HG02884 (cell line): ENCODE data around the gene ARIH1.

Source experiments
- ATAC-seq: cut with Tn5 transposase; IDR thresholded peaks from one replicate; pipeline ENCODE4 v1.9.1; 2021; ENCODE audit warnings: mild to moderate bottlenecking, moderate library complexity; ENCODE audit not compliant: unreplicated experiment

The ARIH1 gene

GRCh38 chr15:72534523-72534922, 60.4 kb downstream of the ARIH1 start:
- no peak for ATAC-seq

DNA sequence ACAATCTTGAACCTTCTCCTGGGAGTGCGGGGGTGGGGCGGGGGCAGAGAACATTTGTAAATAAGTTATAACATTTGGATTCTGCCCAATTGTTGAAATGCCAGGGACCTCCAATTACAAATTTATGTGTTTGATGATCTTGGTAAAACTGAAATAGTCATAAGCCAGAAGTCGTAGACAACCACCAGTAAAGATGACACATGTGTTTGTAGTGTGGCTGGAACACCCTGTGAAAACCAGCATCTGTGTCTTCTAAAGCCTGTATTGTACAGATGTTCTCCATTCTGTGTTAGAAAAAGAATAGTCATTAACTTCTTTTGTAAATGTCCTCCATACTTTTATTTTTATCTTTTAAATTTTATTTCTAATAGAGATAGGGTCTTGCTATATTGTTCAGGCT, 61.8 kb downstream of the ARIH1 start:
- ATAC-seq: no peak

DNA sequence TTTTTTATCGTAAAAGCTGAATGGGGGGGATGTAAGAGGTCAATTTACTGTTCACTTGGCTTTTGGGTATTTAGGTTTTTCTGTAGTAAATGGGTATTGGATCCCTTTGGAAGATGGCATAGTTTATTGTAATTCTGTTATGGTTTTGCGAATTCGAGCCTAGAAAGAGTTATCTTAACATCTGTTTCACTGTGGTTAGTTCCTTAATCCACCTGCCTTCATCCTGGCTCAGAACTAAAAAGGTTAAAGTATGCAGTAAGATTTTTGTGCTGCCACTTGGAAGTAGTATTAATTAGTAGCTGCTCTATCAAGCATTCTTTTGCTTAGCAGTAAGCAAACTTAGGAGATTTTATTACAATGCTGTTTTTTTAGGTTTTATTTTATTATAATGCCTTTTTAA, 62.4 kb downstream of the ARIH1 start:
- ATAC-seq: no peak

DNA sequence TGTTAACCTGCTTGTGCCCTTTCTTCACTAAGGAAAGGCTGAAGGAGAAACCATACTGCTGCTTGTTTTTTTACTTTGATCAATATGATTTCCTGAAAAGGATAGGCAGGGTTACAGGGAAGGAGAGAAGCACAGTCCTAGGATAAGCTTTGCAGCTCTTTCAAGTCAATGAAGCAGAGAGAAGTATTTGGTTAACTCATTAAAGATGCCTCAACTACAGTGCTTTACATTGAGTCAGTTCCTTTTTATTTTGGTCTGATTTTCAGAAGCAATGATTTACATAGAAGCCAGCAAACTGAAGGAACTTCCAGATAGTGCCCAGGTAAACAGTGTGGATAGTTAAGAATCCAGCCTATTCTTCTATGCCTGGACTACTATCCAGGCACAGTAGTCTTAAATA, 64.8 kb downstream of the ARIH1 start:
- no peak for ATAC-seq

DNA sequence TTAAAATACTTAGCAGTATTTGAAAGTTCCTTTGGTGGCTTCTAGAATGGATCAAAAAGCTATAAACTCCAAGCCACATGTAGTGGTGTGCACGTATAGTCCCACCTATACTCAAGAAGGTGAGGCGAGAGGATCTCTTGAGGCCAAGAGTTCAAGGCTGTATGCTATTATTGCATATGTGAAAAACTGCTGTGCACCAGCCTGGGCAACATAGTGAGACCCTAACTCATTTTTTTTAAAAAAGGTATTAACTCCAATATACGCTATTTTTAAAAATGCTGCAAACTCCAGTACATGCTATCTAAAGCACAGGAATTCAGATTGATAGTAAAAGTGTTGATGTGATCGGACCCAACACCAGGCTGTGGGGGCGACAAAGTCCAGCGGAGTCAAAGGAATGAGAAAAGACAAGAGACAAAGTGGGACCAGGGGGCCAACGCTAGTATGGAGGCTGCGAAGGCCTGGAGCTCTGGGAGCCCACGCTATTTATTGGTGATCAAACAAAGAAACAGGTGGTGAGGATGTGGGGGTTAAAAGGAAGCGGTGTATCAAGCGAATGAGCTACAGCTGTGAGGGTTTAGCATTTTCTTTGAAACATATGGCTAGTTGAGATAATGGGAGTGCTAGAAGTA, 66.6 kb downstream of the ARIH1 start:
- ATAC-seq: no peak

GRCh38 chr15:72541674-72542073, 67.5 kb downstream of the ARIH1 start:
- no peak for ATAC-seq

DNA sequence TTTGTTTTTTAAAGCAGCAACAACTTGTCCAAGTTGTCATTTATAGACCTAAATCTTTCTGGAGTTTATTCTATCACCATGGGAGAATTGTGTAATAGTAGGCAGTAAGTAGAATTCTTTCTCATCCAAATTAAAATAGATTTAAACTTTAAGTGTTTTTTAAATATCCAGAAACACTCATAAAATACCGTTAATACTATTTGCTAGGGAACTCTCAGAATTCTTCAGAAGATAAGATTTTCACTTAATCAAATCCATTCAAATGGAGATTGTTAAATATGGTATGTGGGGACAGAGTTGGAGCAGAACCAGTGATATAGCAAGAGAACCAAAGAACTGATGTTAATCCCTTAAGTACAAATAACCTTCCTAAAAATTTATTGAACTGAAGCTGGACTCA, 71.0 kb downstream of the ARIH1 start:
- no peak for ATAC-seq

- ATAC-seq: no peak
These were observed 80.6 kb downstream of the ARIH1 start for GRCh38 chr15:72554471-72555425.

- no peak for ATAC-seq
These were observed 85.7 kb downstream of the ARIH1 start for GRCh38 chr15:72559781-72560180.

GRCh38 chr15:72560458-72560857, 86.3 kb downstream of the ARIH1 start:
- no peak for ATAC-seq

- no peak for ATAC-seq
These were observed 88.3 kb downstream of the ARIH1 start for GRCh38 chr15:72562386-72562785.

DNA sequence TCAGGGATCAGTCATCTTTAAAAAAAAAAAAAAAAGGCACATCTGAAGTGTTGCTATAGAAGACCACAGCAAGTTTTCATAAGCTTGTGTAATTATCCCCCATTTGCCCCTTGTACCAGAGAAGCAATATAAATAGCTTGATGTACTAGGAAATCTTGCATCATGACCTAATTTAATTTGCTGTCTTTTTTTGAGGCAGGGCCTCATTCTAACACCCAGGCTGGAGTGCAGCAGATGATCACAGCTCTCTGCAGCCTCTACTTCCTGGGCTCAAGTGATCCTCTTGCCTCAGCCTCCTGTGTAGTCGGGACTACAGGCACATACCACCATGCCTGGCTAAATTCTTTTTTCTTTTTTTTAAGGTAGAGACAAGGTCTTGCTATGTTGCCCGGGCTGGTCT, 88.7 kb downstream of the ARIH1 start:
- ATAC-seq: no peak

DNA sequence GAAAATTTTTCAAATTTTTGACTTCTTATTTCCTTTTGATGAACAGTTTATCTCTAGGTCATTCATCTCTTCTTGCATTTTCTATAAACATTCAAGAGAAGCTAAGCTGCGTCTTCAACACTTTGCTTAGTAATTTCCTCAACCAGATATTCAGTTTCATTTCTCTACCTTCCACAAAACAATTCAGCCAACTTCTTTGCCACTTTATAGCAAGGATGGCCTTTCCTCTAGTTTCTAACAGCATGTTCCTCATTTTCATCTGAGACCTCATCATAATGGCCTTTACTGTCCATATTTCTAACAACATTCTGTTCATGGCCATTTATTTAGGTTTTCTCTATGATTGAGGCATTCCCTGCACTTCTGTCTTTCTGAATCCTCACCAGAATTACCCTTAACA, 90.0 kb downstream of the ARIH1 start:
- ATAC-seq: no peak

DNA sequence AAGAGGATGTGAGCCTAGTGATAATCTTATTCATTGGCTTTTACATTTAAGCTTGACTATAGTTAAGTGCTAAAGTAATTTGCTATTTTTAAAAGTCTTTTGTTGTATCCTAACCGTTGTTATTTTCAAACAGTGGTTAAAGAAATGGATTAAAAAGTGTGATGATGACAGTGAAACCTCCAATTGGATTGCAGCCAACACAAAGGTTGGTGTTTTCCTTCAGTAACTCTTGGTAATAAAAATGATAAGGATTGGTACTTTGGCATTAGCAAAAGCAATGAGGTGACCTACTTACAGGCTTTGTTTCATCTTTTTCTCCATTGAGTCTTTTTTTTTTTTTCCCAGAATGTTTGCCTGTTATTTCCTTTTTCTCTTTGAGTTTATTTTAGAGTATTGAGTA, 92.8 kb downstream of the ARIH1 start:
- ATAC-seq: no peak

DNA sequence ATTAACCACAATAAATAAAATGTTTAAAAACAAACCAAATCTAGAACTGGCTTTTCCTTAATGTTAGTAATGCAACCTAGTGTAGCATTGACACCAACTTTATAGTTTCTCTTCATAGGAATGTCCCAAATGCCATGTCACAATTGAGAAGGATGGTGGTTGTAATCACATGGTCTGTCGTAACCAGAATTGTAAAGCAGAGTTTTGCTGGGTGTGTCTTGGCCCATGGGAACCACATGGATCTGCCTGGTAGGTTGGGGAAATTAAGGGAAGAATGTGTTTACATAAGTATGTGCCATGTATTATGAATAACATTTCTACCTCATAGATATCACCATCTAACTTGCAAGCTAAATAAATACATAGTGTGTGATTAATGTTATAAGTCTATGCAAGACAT, 95.9 kb downstream of the ARIH1 start:
- no peak for ATAC-seq

DNA sequence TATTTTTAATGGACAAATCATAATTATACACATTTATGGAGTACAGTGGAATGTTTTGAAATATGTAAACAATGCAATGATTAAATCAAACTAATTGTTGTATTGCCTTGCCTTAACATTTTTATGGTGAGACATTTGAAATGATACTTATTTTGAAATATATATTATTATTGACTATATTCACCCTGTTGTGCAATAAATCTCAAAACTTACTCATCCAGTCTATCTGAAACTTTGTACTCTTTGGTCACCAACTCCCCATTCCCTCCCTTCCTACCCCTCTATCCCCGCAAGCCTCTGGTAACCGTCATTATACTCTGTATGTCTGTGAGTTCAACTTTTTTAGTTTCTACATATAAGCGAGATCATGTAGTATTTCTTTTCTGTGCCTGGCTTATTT, 105.7 kb downstream of the ARIH1 start:
- ATAC-seq: no peak

DNA sequence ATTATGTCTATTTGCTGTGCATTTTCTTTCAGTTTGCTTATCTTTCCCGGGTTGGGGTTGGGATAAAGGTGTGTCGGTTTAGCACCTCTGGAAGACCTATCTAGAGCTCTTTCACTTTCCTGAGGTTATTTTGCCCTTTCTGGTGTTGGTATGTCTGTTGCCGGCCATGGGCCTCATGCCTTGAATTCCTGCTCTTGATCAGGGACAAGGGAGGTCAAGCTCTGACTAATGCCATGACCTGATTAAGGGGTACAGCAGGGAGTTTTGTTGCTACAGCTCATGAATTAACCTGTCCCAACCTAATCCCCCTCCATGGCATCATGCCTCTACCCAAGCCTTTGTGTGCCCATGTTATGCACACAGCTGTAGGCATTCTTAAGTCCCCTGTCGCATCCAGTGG, 109.9 kb downstream of the ARIH1 start:
- no peak for ATAC-seq

GRCh38 chr15:72585025-72585424, 110.9 kb downstream of the ARIH1 start:
- ATAC-seq: no peak

DNA sequence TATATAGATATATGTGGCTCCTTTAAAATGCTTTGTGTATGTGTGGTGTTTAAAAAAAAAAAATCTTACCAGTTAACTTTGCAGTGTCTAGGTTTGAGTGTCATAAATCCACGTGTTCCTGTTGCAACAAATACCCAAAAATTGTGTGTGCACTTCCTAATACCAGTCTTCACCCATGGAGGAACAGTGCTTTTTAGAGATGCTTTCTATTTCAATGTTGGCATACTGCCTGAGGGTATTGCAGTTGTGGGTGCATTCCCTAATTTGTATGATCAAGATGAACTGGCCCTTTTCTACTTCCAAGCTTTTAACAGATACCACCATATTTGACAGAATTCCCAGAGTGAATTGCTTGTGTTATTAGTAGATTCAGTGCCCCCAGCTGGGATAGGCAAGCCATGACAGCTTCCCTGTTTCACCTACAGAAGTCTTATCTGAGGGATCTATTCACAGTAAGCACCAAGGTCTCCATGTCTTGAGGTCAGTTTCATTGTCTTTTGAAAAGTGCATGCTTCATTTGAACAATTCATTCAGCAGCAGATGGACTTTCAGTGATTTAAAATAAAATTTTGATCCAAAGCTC, 111.4 kb downstream of the ARIH1 start:
- no peak for ATAC-seq

DNA sequence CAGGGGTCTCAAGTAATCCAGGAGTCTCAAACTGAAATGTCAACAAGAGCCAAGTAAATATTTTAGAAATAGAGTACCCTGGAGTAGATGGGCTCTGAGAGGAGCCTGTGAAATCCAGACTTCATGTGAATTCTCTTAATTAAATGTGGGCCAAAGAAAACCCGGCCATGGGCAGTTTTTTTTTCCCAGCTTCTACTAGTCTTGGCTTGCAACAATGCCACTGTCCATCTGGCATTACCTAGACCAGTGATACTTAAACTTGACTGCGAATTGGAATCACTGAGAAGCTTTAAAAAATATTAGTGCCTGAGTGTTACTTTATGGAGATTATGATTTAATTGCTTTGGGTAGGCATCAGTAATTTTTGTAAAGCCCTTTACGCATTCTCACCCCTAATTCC, 114.0 kb downstream of the ARIH1 start:
- no peak for ATAC-seq

DNA sequence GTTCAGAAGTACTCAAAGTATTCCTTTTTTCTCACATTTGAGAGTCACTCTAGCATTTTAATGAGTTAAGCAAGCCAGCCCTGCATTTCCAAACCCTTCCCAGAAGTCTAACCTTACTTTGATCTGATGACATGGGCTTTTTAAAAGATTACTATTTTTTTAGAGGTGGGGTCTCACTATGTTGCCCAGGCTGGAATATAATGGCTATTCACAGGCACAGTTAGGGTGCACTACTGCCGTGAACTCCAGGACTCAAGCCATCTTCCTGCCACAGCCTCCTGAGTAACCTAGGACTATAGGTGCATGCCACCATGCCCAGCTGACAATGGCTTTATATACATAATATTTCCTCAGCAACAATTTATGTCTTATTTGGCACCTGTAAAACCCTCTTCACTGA, 116.3 kb downstream of the ARIH1 start:
- no peak for ATAC-seq

DNA sequence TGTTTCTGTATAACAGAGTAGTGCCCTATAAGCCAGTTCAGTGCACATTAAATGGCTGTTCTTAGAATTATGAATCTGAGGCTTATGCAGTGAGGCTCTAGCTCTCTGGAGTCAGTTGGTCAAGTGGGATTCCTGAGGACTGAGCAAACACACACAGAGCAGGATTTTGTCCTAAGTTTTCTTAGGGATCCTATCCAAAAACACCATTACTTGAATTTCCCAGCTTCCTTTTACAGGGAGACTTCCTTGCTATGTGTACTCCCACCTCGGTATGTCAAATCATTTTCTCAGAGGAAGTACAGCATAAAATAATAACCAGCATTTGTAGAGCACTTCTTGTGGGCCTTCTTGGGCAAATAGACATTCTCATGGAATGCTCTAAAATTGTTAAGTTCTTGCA, 117.2 kb downstream of the ARIH1 start:
- no peak for ATAC-seq
